Hepatocyte (in vitro differentiated cells): ENCODE measurements around the gene FILIP1L.

Experiments
- EZH2 ChIP-seq: fragments of 200-600 bp; sonication (generic); IDR thresholded peaks from 2 replicates; pipeline ENCODE4 v1.6.1; 2016; ENCODE audit warnings: antibody characterized with exemption, mild to moderate bottlenecking, borderline replicate concordance
- EZH2phosphoT487 ChIP-seq: fragments of 200-600 bp; sonication (generic); IDR thresholded peaks from one replicate; pipeline ENCODE4 v1.6.1; 2018; ENCODE audit warnings: antibody characterized with exemption, mild to moderate bottlenecking, low read depth, moderate library complexity; ENCODE audit not compliant: unreplicated experiment, severe bottlenecking
- TF ChIP-seq, protein P1 (sequence below): fragments of 200-600 bp; sonication (generic); IDR thresholded peaks from 2 replicates; pipeline ENCODE4 v1.5.1; 2016; ENCODE audit warnings: antibody characterized with exemption, mild to moderate bottlenecking; ENCODE audit not compliant: poor library complexity

DNA sequence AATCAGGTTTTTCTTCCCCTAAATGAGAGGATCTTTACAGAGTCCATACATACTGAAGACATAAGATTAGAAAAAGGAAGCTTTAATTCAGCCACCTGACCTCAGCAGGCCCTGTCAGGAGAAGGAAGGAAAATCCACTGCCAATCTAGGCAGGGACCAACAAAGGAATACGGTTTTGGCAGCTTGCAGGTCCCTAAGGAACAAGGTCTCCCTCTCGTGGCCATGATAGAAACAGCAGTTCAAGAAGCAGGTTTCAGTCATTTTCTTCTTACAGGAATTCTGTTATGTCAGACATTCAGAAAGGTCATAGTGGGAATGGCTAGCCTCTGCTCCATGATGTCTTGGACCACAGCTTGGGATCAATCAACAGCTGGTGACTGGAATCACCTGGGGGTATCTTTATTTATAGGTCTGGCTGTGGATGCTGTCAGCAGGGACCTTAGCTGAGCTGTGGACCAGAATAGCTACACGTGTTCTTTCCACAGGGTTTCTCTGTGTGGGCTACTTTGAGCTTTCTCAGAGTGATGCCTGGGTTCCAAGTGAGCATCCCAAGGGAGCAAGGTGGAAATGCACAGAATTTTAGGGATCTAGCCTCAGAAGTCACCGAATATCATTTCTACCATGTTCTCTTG lies 306.0 kb downstream of the FILIP1L start:
- TF ChIP-seq, protein P1, sequence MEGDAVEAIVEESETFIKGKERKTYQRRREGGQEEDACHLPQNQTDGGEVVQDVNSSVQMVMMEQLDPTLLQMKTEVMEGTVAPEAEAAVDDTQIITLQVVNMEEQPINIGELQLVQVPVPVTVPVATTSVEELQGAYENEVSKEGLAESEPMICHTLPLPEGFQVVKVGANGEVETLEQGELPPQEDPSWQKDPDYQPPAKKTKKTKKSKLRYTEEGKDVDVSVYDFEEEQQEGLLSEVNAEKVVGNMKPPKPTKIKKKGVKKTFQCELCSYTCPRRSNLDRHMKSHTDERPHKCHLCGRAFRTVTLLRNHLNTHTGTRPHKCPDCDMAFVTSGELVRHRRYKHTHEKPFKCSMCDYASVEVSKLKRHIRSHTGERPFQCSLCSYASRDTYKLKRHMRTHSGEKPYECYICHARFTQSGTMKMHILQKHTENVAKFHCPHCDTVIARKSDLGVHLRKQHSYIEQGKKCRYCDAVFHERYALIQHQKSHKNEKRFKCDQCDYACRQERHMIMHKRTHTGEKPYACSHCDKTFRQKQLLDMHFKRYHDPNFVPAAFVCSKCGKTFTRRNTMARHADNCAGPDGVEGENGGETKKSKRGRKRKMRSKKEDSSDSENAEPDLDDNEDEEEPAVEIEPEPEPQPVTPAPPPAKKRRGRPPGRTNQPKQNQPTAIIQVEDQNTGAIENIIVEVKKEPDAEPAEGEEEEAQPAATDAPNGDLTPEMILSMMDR, result peak; percentile 69
- TF ChIP-seq EZH2, result no peak
- TF ChIP-seq EZH2phosphoT487, result no peak
